Measurements from ENCODE around the gene NR6A1. TPM values are rescaled to one million over a fixed set of nuclear protein-coding genes. Genes with fewer than 3 reads are reported as not detected.

The NR6A1 gene
- total RNA-seq, 1 experiment from 2014 or later: 0.91 TPM

DNA sequence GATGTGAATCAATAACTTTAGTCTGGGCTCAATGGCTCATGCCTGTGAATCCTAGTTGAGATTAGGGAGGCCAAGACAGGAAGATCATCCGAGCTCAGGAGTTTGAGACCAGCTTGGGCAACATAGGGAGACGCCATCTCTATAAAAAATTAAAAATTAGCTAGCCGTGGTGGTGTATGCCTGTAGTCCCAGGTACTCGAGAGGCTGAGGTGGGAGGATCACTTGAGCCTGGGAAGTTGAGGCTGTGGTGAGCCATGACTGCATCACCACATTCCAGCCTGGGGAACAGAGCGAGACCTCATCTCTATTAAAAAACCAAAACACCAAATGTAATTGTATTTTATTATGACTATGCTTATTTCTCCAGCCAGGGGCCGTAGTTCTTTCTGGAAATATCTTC, 194.4 kb downstream of the NR6A1 start:
- intact Hi-C loops (cut with micrococcal nuclease): no loop called here
- no peaks in the 10 kb centered on the region for H3K36me3 Mint-ChIP-seq (ENCODE audit: insufficient read depth, unreplicated experiment)
- POLR2A ChIA-PET: no interaction called here
- no peaks in the 10 kb centered on the region for H3K27me3 Mint-ChIP-seq (ENCODE audit: insufficient read depth, unreplicated experiment)
- CTCF ChIA-PET: interaction anchor here (0.7 to 3.4 kb wide), 7 partner anchors 15 to 84 kb away, joined by 3 to 30 read pairs (median 4); no protein-coding TSS in a partner anchor
- H3K4me1 Mint-ChIP-seq (ENCODE audit: insufficient read depth, unreplicated experiment): no peaks in the 10 kb centered on the region
- no peaks in the 10 kb centered on the region for H3K9me3 Mint-ChIP-seq (ENCODE audit: unreplicated experiment)
- no TSS peak for BruUV-seq (replicated peaks)
- TF ChIP-seq, protein P1, sequence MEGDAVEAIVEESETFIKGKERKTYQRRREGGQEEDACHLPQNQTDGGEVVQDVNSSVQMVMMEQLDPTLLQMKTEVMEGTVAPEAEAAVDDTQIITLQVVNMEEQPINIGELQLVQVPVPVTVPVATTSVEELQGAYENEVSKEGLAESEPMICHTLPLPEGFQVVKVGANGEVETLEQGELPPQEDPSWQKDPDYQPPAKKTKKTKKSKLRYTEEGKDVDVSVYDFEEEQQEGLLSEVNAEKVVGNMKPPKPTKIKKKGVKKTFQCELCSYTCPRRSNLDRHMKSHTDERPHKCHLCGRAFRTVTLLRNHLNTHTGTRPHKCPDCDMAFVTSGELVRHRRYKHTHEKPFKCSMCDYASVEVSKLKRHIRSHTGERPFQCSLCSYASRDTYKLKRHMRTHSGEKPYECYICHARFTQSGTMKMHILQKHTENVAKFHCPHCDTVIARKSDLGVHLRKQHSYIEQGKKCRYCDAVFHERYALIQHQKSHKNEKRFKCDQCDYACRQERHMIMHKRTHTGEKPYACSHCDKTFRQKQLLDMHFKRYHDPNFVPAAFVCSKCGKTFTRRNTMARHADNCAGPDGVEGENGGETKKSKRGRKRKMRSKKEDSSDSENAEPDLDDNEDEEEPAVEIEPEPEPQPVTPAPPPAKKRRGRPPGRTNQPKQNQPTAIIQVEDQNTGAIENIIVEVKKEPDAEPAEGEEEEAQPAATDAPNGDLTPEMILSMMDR (IDR thresholded peaks at IDR 0.05; ENCODE audit: unreplicated experiment): no peak
- H3K27ac Mint-ChIP-seq (ENCODE audit: low read depth, unreplicated experiment): no peak overlapping the region
- DNase-seq (ENCODE audit: unreplicated experiment): no peak
- no peak overlapping the region for H3K4me3 Mint-ChIP-seq (ENCODE audit: unreplicated experiment)

DNA sequence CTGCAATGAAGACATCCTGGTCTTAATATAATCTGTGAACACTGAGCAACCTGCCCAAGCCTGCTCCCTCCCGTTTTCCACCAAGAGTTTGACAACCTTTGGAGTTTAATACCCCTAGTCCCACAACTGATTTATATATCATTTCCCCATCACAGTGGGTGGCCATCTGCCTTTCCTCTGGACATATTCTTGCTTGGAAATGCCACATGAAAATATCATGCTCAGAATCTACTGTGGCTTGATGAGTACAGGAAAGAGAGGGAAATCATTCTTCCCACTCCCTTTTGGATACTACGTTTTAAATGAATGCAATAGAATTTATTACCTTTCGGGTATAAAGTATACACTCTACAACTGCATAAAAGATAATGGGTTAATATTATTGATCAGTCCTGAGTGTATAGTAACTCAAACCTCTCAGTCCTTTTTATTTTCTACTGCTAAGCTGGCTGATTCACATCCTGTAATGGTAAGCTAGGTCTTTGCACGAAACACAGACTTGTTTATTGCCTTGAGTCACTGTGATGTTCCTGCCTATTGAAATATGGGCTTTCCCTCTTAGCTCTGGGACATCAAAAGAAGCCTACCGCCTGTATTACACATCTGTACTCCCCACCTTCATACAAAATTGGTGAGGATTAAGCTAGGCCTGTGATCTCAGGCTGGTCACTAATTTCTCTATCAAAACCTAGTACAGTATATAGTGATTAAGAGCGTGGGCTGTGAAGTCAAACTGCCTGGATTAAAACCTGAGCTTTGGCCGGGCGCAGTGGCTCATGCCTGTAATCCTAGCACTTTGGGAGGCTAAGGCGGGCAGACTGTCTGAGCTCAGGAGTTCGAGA, 196.4 kb downstream of the NR6A1 start:
- peaks cover 5% of the 10 kb centered on the region for H3K4me1 Mint-ChIP-seq (ENCODE audit: insufficient read depth, unreplicated experiment)
- no peak overlapping the region for H3K4me3 Mint-ChIP-seq (ENCODE audit: unreplicated experiment)
- TF ChIP-seq, protein P1 (IDR thresholded peaks at IDR 0.05; ENCODE audit: unreplicated experiment): no peak

DNA sequence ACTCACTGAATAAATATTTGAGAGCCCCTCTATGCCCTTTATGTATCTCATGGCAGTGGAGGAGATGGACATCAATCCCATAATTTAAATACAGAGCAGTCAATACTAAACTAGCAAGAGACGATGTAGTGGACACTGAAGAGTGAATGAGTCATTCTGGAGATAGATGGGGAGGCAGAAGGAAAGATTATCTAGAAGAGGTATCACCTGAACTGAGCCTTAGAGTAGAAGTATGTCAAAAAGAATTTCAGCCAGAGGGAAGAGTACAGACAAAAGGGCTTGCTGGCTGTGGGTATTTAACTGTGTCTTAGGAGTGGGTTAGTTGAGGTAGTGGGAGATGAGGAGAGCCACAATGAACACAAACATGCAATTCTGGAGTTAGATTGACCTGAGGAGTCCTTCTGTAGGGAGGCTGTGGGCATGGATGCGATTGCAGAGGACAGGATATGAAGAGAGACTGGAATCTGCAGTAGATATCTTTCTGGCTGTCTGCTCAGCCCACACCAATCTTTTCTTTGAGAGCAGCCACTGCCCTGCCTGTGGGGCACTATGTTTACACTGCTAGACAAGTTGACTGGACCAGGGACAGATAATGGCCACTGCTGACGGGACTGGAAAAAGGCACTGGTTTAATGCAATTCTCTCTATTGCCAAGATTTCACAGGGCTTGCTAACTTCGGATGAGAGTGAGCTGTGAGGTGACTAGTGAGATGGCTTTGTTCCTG, 200.0 kb downstream of the NR6A1 start:
- ChIA-PET CTCF (interaction anchor here (0.5 to 2.2 kb wide), 3 partner anchors 16 to 47 kb away, joined by 3 to 9 read pairs (median 4); no protein-coding TSS in a partner anchor), POLR2A (no interaction called here)
- Mint-ChIP-seq H3K4me1 (ENCODE audit: insufficient read depth, unreplicated experiment) (peaks cover 5% of the 10 kb centered on the region), H3K36me3 (ENCODE audit: insufficient read depth, unreplicated experiment) (no peaks in the 10 kb centered on the region), H3K27me3 (ENCODE audit: insufficient read depth, unreplicated experiment) (no peaks in the 10 kb centered on the region), H3K27ac (ENCODE audit: low read depth, unreplicated experiment) (no peak overlapping the region), H3K4me3 (ENCODE audit: unreplicated experiment) (no peak overlapping the region), H3K9me3 (ENCODE audit: unreplicated experiment) (no peaks in the 10 kb centered on the region)
- no TSS peak for BruUV-seq (replicated peaks)
- intact Hi-C loops (cut with micrococcal nuclease): no loop called here
- TF ChIP-seq, protein P1 (IDR thresholded peaks at IDR 0.05; ENCODE audit: unreplicated experiment): no peak
- DNase-seq (ENCODE audit: unreplicated experiment): no peak

More for the DNA sequence above, 196.4 kb downstream of the NR6A1 start:
- ChIA-PET CTCF (interaction anchor here (0.6 to 3.4 kb wide), 9 partner anchors 10 to 1671 kb away, joined by 3 to 30 read pairs (median 5); no protein-coding TSS in a partner anchor), POLR2A (interaction anchor here (1.1 to 1.4 kb wide), 2 partner anchors 13 to 27 kb away, joined by 3 to 4 read pairs; no protein-coding TSS in a partner anchor)
- no peaks in the 10 kb centered on the region for H3K9me3 Mint-ChIP-seq (ENCODE audit: unreplicated experiment)
- intact Hi-C loops (cut with micrococcal nuclease): no loop called here
- no TSS peak for BruUV-seq (replicated peaks)
- no peaks in the 10 kb centered on the region for H3K36me3 Mint-ChIP-seq (ENCODE audit: insufficient read depth, unreplicated experiment)
- H3K27me3 Mint-ChIP-seq (ENCODE audit: insufficient read depth, unreplicated experiment): no peaks in the 10 kb centered on the region
- H3K27ac Mint-ChIP-seq (ENCODE audit: low read depth, unreplicated experiment): no peak overlapping the region
- DNase-seq (ENCODE audit: unreplicated experiment): peak; percentile 31

DNA sequence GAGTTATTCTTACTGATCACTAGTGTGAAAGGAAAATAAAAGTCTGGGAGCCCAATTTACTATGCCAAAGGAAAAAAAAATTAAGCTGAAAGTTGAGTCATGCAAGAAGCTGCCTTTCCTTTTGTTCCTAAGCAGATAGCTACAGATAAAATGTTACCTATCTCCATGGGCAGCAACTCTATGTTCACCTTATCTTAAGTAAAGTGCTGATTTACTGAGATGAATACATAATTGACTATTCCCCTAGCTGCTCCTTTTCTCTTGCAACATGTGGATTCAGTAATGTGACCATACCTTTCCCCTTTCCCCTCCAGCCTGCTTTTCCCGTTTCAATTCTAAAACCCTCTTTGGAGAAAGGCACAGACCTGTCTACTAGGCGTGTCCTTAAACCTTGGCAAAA, 201.2 kb downstream of the NR6A1 start:
- peaks cover 5% of the 10 kb centered on the region for H3K4me1 Mint-ChIP-seq (ENCODE audit: insufficient read depth, unreplicated experiment)
- DNase-seq (ENCODE audit: unreplicated experiment): no peak
- TF ChIP-seq, protein P1 (IDR thresholded peaks at IDR 0.05; ENCODE audit: unreplicated experiment): no peak
- POLR2A ChIA-PET: no interaction called here
- no peaks in the 10 kb centered on the region for H3K9me3 Mint-ChIP-seq (ENCODE audit: unreplicated experiment)
- H3K27ac Mint-ChIP-seq (ENCODE audit: low read depth, unreplicated experiment): no peak overlapping the region
- no TSS peak for BruUV-seq (replicated peaks)
- intact Hi-C loops (cut with micrococcal nuclease): no loop called here
- no peaks in the 10 kb centered on the region for H3K27me3 Mint-ChIP-seq (ENCODE audit: insufficient read depth, unreplicated experiment)
- CTCF ChIA-PET: no interaction called here
- H3K4me3 Mint-ChIP-seq (ENCODE audit: unreplicated experiment): no peak overlapping the region
- no peaks in the 10 kb centered on the region for H3K36me3 Mint-ChIP-seq (ENCODE audit: insufficient read depth, unreplicated experiment)
